ENCODE data around the gene RSPH3. TPM values are rescaled to one million over a fixed set of nuclear protein-coding genes. Genes with fewer than 3 reads are reported as not detected.
A peak's percentile ranks its signal among the peaks of the same experiment; 100 is the strongest.

RSPH3 gene
- total RNA-seq, 1 experiment from 2014 or later: 16.6 TPM

- intact Hi-C loops (cut with micrococcal nuclease; ENCODE audit: unreplicated experiment): loop anchor here (10.0 kb wide), 1 partner anchor 89 kb away; no protein-coding TSS in a partner anchor
- no TSS peak for BruUV-seq (replicated peaks)
- no peak for DNase-seq
- no peaks in the 10 kb centered on the region for H4K20me1 ChIP-seq (ENCODE audit: insufficient read depth)
- CTCF ChIA-PET: no interaction called here
- no peaks in the 10 kb centered on the region for H3K9me3 ChIP-seq (ENCODE audit: insufficient read depth, low read depth)
- H3K4me2 ChIP-seq: no peak overlapping the region
- no peak overlapping the region for H3K27ac ChIP-seq
- no peak overlapping the region for H2AFZ ChIP-seq
- TF ChIP-seq, protein P1, sequence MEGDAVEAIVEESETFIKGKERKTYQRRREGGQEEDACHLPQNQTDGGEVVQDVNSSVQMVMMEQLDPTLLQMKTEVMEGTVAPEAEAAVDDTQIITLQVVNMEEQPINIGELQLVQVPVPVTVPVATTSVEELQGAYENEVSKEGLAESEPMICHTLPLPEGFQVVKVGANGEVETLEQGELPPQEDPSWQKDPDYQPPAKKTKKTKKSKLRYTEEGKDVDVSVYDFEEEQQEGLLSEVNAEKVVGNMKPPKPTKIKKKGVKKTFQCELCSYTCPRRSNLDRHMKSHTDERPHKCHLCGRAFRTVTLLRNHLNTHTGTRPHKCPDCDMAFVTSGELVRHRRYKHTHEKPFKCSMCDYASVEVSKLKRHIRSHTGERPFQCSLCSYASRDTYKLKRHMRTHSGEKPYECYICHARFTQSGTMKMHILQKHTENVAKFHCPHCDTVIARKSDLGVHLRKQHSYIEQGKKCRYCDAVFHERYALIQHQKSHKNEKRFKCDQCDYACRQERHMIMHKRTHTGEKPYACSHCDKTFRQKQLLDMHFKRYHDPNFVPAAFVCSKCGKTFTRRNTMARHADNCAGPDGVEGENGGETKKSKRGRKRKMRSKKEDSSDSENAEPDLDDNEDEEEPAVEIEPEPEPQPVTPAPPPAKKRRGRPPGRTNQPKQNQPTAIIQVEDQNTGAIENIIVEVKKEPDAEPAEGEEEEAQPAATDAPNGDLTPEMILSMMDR (conservative IDR thresholded peaks at IDR 0.05): no peak
- no peak for TF ChIP-seq EZH2 (IDR thresholded peaks at IDR 0.05; ENCODE audit: low read depth)
- POLR2A ChIA-PET (ENCODE audit: unreplicated experiment): no interaction called here
- no peak overlapping the region for H3K4me3 ChIP-seq
- no peaks in the 10 kb centered on the region for H3K9me2 ChIP-seq (ENCODE audit: insufficient read depth)
- no peaks in the 10 kb centered on the region for H3F3A ChIP-seq (ENCODE audit: insufficient read depth, low read depth)
- no peaks in the 10 kb centered on the region for H3K4me1 ChIP-seq (replicated peaks; ENCODE audit: insufficient read depth)
- H3K27me3 ChIP-seq (ENCODE audit: insufficient read depth, low read depth): no peaks in the 10 kb centered on the region
- no peaks in the 10 kb centered on the region for H3K36me3 ChIP-seq (ENCODE audit: low read depth)
- H3K79me2 ChIP-seq (ENCODE audit: low read depth): no peaks in the 10 kb centered on the region
These were observed 45.8 kb upstream of the RSPH3 start for GRCh38 chr6:159045801-159046200.

- no peaks in the 10 kb centered on the region for H3K27me3 ChIP-seq (ENCODE audit: insufficient read depth, low read depth)
- no peak within 1 kb of the TSS for H3K27ac ChIP-seq
- H3K9me2 ChIP-seq (ENCODE audit: insufficient read depth): no peaks in the 10 kb centered on the region
- peak in 1 of 2 experiments; percentile 3 for DNase-seq
- H3K9me3 ChIP-seq (ENCODE audit: insufficient read depth, low read depth): no peaks in the 10 kb centered on the region
- no peaks in the 10 kb centered on the region for H3F3A ChIP-seq (ENCODE audit: insufficient read depth, low read depth)
- no peak within 1 kb of the TSS for H3K4me2 ChIP-seq
- intact Hi-C loops (cut with micrococcal nuclease; ENCODE audit: unreplicated experiment): loop anchor here (10.0 kb wide), 1 partner anchor 90 kb away; no protein-coding TSS in a partner anchor
- H3K4me3 ChIP-seq: no peak within 1 kb of the TSS
- H3K4me1 ChIP-seq (replicated peaks; ENCODE audit: insufficient read depth): 0 out of 2 replicates have a peak, but pooled peaks cover under 1% of the 10 kb centered on the region
- H2AFZ ChIP-seq: no peak within 1 kb of the TSS
- no peaks in the 10 kb centered on the region for H3K36me3 ChIP-seq (ENCODE audit: low read depth)
- CTCF ChIA-PET: interaction anchor here (0.6 to 0.7 kb wide), 3 partner anchors 37 to 165 kb away, joined by 3 to 9 read pairs (median 3); no protein-coding TSS in a partner anchor
- no TSS peak for BruUV-seq (replicated peaks)
- POLR2A ChIA-PET (ENCODE audit: unreplicated experiment): interaction anchor here (0.7 kb wide), 1 partner anchor 41 kb away, joined by 3 read pairs; no protein-coding TSS in a partner anchor
- no peaks in the 10 kb centered on the region for H4K20me1 ChIP-seq (ENCODE audit: insufficient read depth)
- TF ChIP-seq, protein P1 (conservative IDR thresholded peaks at IDR 0.05): no peak
- TF ChIP-seq EZH2 (IDR thresholded peaks at IDR 0.05; ENCODE audit: low read depth): no peak
- H3K79me2 ChIP-seq (ENCODE audit: low read depth): no peaks in the 10 kb centered on the region
These were observed 45.1 kb upstream of the RSPH3 start, which contains the start of gene TAGAP for GRCh38 chr6:159044899-159045727. TSS of gene TAGAP (minus strand) at chr6:159044991. CDS start at chr6:159044146, 845 bp downstream.

DNA sequence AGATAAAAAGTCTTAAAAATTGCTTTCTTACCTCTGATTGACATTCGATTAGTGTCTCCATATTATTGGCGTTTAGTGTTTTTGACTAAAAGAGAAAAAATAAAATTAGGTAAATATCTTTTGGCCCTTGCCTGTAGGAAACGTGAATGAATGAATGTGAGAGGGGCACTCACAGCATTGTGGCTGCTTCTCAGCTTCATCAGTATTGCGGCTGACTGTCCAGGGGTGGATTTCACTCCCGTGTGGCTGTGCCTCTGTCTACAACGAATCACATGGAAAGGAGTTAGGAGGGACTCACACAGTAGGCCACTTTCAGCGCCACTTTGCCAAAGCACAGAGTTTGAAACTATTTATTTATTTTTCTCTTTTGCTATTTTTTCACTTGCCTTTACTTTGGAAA is 43.9 kb upstream of the RSPH3 start:
- BruUV-seq (replicated peaks): no TSS peak
- no peaks in the 10 kb centered on the region for H3K9me2 ChIP-seq (ENCODE audit: insufficient read depth)
- no peak overlapping the region for H2AFZ ChIP-seq
- H3K4me3 ChIP-seq: no peak overlapping the region
- no peaks in the 10 kb centered on the region for H3K9me3 ChIP-seq (ENCODE audit: insufficient read depth, low read depth)
- H3K27ac ChIP-seq: no peak overlapping the region
- ChIA-PET CTCF (interaction anchor here (0.6 kb wide), 1 partner anchor 61 kb away, joined by 5 read pairs; no protein-coding TSS in a partner anchor), POLR2A (ENCODE audit: unreplicated experiment) (no interaction called here)
- DNase-seq: no peak
- H3K36me3 ChIP-seq (ENCODE audit: low read depth): no peaks in the 10 kb centered on the region
- no peaks in the 10 kb centered on the region for H3F3A ChIP-seq (ENCODE audit: insufficient read depth, low read depth)
- H3K27me3 ChIP-seq (ENCODE audit: insufficient read depth, low read depth): no peaks in the 10 kb centered on the region
- TF ChIP-seq EZH2 (IDR thresholded peaks at IDR 0.05; ENCODE audit: low read depth): no peak
- TF ChIP-seq, protein P1 (conservative IDR thresholded peaks at IDR 0.05): no peak
- H3K4me1 ChIP-seq (replicated peaks; ENCODE audit: insufficient read depth): peaks cover 10% of the 10 kb centered on the region
- intact Hi-C loops (cut with micrococcal nuclease; ENCODE audit: unreplicated experiment): loop anchor here (10.0 kb wide), 1 partner anchor 91 kb away; no protein-coding TSS in a partner anchor
- H4K20me1 ChIP-seq (ENCODE audit: insufficient read depth): no peaks in the 10 kb centered on the region
- H3K4me2 ChIP-seq: no peak overlapping the region
- no peaks in the 10 kb centered on the region for H3K79me2 ChIP-seq (ENCODE audit: low read depth)

Data from PC-9 (cell line).